ENCODE measurements around the gene CAST. TPM values are rescaled to one million over a fixed set of nuclear protein-coding genes. Genes with fewer than 3 reads are reported as not detected.

CAST gene
- total RNA-seq, 1 experiment from 2014 or later: 52.3 TPM

DNA sequence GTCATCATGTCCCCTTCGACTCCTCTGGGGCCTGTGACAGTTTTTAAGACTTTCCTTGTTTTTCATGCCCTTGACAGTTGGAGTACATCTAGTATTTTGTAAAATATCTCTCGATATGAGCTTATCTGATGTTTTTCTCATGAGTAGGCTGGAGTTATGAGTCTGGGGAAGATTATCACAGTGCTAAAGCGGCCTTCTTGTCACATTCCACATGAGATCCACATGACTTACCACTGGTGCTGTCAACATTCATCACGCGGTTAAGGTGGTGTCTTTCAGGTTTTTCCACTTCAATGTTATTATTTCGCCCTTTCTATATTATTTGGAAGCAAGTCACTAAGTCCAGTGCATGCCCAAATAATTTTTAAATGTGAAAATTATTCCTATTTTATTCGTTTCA lies 17.1 kb upstream of the CAST start:
- Histone ChIP-seq H2AK5ac (ENCODE audit: insufficient read length, low read length) (no peak overlapping the region), H3K79me1 (ENCODE audit: insufficient read depth, low read depth, low read length, poor library complexity, severe bottlenecking) (no peaks in the 10 kb centered on the region), H3K9ac (ENCODE audit: extremely low read depth, insufficient read length, low read length) (no peak overlapping the region), H3K23me2 (ENCODE audit: insufficient read length, low read depth, low read length, poor library complexity, severe bottlenecking) (no peaks in the 10 kb centered on the region), H3K4ac (ENCODE audit: low read depth, low read length) (no peak overlapping the region), H2AFZ (ENCODE audit: low read length) (no peak overlapping the region), H2BK12ac (ENCODE audit: insufficient read length, low read depth, low read length) (no peak overlapping the region), H4K8ac (replicated peaks; ENCODE audit: insufficient read length, low read depth, low read length) (no peak overlapping the region), H2BK15ac (ENCODE audit: low read depth, low read length) (no peak overlapping the region), H4K5ac (ENCODE audit: insufficient read length, low read depth, low read length) (no peak overlapping the region), H3K27ac (ENCODE audit: insufficient read length, low read depth, low read length) (no peak overlapping the region), H2BK120ac (ENCODE audit: low read depth, low read length, poor library complexity, severe bottlenecking) (no peak overlapping the region), H2BK20ac (ENCODE audit: low read depth, low read length, poor library complexity, severe bottlenecking) (no peak overlapping the region), H3K9me3 (ENCODE audit: control insufficient read depth, low read depth, low read length) (no peaks in the 10 kb centered on the region), H3T11ph (ENCODE audit: low read length) (no peak overlapping the region), H3K4me1 (ENCODE audit: insufficient read depth, low read length) (no peaks in the 10 kb centered on the region), H3K23ac (ENCODE audit: insufficient read length, low read depth, low read length) (no peak overlapping the region), H3K79me2 (ENCODE audit: insufficient read depth, low read length) (no peaks in the 10 kb centered on the region), H2BK5ac (ENCODE audit: insufficient read length, low read length) (no peak overlapping the region), H4K20me1 (ENCODE audit: control insufficient read depth, insufficient read depth, insufficient read length) (no peaks in the 10 kb centered on the region), H3K56ac (ENCODE audit: insufficient read length, low read depth, low read length) (no peak overlapping the region), H3K14ac (ENCODE audit: insufficient read depth, low read length) (no peak overlapping the region), H4K91ac (ENCODE audit: insufficient read length, low read depth, low read length) (no peak overlapping the region), H3K27me3 (ENCODE audit: insufficient read depth, low read length) (no peaks in the 10 kb centered on the region), H3K4me2 (ENCODE audit: insufficient read depth, insufficient read length, low read length) (no peak overlapping the region), H3K18ac (ENCODE audit: insufficient read length, low read depth, low read length) (no peak overlapping the region)
- H3K9me3 Mint-ChIP-seq: no peaks in the 10 kb centered on the region
- TF ChIP-seq, protein P1, sequence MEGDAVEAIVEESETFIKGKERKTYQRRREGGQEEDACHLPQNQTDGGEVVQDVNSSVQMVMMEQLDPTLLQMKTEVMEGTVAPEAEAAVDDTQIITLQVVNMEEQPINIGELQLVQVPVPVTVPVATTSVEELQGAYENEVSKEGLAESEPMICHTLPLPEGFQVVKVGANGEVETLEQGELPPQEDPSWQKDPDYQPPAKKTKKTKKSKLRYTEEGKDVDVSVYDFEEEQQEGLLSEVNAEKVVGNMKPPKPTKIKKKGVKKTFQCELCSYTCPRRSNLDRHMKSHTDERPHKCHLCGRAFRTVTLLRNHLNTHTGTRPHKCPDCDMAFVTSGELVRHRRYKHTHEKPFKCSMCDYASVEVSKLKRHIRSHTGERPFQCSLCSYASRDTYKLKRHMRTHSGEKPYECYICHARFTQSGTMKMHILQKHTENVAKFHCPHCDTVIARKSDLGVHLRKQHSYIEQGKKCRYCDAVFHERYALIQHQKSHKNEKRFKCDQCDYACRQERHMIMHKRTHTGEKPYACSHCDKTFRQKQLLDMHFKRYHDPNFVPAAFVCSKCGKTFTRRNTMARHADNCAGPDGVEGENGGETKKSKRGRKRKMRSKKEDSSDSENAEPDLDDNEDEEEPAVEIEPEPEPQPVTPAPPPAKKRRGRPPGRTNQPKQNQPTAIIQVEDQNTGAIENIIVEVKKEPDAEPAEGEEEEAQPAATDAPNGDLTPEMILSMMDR (conservative IDR thresholded peaks at IDR 0.05): no peak
- no CpG with 5 or more reads among the region's 7 CpGs for WGBS (ENCODE audit: extremely low coverage, insufficient read length, low lambda C conversion rate)
- H3K27ac Mint-ChIP-seq: no peak overlapping the region
- H3K27me3 Mint-ChIP-seq (ENCODE audit: low read depth): no peaks in the 10 kb centered on the region
- no peaks in the 10 kb centered on the region for H3K36me3 Mint-ChIP-seq (ENCODE audit: insufficient read depth in 1 of 3, low read depth in 3 of 3)
- peaks cover 1% of the 10 kb centered on the region in 2 experiments; a peak in 2 of 4 replicates for H3K4me1 Mint-ChIP-seq
- DNase-seq: no peak
- no peak overlapping the region for H3K4me3 Mint-ChIP-seq

Data from H9 (cell line).